ENCODE data around the gene RASSF3.

The RASSF3 gene

DNA sequence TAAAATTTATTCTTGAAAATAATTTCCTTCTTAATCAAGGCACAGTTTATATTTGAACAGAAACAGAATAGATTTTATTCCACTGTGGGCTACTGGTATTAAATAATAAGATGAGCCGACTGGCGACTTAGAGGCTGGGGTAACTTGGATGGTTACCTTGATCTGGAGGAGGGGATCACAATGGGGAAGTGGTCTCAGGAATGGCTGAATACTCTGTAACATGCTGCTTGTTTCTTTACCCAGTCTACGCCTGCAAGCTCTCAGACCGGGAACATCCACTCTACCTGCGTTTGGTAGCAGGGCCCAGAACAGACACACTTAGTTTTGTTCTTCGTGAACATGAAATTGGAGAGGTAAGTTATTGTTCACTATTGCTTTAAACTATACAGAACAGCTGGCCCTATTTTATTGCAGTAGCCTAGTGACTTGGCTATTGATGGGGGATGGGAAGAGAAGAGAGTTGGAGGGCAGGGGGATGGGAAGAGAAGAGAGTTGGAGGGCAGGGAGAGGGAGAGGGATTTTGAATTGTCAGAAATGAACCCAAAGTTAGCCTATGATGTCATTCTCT is 81.0 kb downstream of the RASSF3 start:
- H3K79me2 ChIP-seq (ENCODE audit: insufficient read depth, low read length): no peaks in the 10 kb centered on the region
- H3K27me3 ChIP-seq (ENCODE audit: insufficient read depth, low read length, poor library complexity, severe bottlenecking): no peaks in the 10 kb centered on the region
- TF ChIP-seq CTCF (conservative IDR thresholded peaks at IDR 0.05; ENCODE audit: low read length) (no peak), EZH2phosphoT487 (IDR thresholded peaks at IDR 0.05; ENCODE audit: borderline replicate concordance) (no peak)
- no peak overlapping the region for H2AFZ ChIP-seq (ENCODE audit: low read length)
- H3K36me3 ChIP-seq (ENCODE audit: insufficient read depth, low read length): peaks cover 64% of the 10 kb centered on the region; the same call in 1 of the 2 replicates
- no peak overlapping the region for H3K4me2 ChIP-seq (ENCODE audit: low read depth, low read length, poor library complexity, severe bottlenecking)
- H3F3A ChIP-seq (ENCODE audit: low read depth): no peaks in the 10 kb centered on the region
- no peak overlapping the region for H3K4me3 ChIP-seq (ENCODE audit: low read length, poor library complexity, severe bottlenecking)
- H3K9me3 ChIP-seq (ENCODE audit: insufficient read depth, low read depth, low read length): no peaks in the 10 kb centered on the region
- H3K9me2 ChIP-seq (replicated peaks; ENCODE audit: low read depth, low read length): no peaks in the 10 kb centered on the region
- no peaks in the 10 kb centered on the region for H4K20me1 ChIP-seq (ENCODE audit: insufficient read depth, low read length, poor library complexity, severe bottlenecking)
- H3K4me1 ChIP-seq (ENCODE audit: insufficient read depth, low read length, poor library complexity, severe bottlenecking): peaks cover 15% of the 10 kb centered on the region
- H3K9ac ChIP-seq (ENCODE audit: low read depth, low read length, poor library complexity, severe bottlenecking): no peak overlapping the region

DNA sequence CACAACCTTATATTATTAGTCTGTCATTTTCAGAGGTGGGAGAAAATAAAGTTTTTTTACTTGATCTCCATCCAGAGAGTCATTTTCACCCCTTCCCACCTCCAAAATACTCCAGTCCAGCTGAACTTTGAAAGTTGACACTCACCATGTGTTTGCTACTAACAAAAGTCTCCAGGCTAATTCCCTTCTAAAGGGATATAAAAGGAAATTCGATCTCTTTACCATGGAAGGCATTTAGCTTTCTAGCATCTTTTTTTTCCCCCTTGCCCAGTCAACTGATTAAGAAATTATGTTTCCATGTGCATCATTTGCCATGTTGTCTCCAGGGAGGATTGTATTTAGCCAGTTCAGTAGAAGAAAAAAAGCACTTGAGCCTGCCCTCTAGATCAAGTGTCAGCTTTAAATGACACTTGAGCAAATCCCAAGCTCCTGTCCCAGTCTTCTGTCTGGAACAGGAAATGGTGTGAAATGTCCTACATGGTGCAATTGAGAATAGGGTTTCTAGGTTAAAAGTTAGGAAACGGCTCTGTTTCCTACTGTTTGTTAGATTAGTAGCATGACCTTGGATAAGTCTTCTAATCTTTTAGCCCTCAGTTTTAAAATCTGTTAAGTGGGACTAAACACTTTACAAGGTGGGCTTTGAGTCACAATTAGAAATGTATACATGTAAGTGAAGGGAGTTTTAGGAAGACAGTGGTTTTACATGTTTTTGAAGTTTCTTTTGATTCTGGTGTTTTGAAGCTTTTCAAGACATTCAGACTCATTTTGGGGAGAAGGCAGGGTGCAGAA is 81.7 kb downstream of the RASSF3 start:
- no peaks in the 10 kb centered on the region for H3K9me3 ChIP-seq (ENCODE audit: insufficient read depth, low read depth, low read length)
- H3K4me3 ChIP-seq (ENCODE audit: low read length, poor library complexity, severe bottlenecking): no peak overlapping the region
- H3K4me1 ChIP-seq (ENCODE audit: insufficient read depth, low read length, poor library complexity, severe bottlenecking): peaks cover 15% of the 10 kb centered on the region
- no peak overlapping the region for H3K9ac ChIP-seq (ENCODE audit: low read depth, low read length, poor library complexity, severe bottlenecking)
- no peak overlapping the region for H2AFZ ChIP-seq (ENCODE audit: low read length)
- no peaks in the 10 kb centered on the region for H3K9me2 ChIP-seq (replicated peaks; ENCODE audit: low read depth, low read length)
- H3K79me2 ChIP-seq (ENCODE audit: insufficient read depth, low read length): no peaks in the 10 kb centered on the region
- H4K20me1 ChIP-seq (ENCODE audit: insufficient read depth, low read length, poor library complexity, severe bottlenecking): no peaks in the 10 kb centered on the region
- H3K4me2 ChIP-seq (ENCODE audit: low read depth, low read length, poor library complexity, severe bottlenecking): no peak overlapping the region
- no peaks in the 10 kb centered on the region for H3F3A ChIP-seq (ENCODE audit: low read depth)
- H3K27me3 ChIP-seq (ENCODE audit: insufficient read depth, low read length, poor library complexity, severe bottlenecking): no peaks in the 10 kb centered on the region
- H3K36me3 ChIP-seq (ENCODE audit: insufficient read depth, low read length): peaks cover 63% of the 10 kb centered on the region; the same call in 1 of the 2 replicates
- TF ChIP-seq CTCF (conservative IDR thresholded peaks at IDR 0.05; ENCODE audit: low read length) (no peak), EZH2phosphoT487 (IDR thresholded peaks at IDR 0.05; ENCODE audit: borderline replicate concordance) (no peak)

DNA sequence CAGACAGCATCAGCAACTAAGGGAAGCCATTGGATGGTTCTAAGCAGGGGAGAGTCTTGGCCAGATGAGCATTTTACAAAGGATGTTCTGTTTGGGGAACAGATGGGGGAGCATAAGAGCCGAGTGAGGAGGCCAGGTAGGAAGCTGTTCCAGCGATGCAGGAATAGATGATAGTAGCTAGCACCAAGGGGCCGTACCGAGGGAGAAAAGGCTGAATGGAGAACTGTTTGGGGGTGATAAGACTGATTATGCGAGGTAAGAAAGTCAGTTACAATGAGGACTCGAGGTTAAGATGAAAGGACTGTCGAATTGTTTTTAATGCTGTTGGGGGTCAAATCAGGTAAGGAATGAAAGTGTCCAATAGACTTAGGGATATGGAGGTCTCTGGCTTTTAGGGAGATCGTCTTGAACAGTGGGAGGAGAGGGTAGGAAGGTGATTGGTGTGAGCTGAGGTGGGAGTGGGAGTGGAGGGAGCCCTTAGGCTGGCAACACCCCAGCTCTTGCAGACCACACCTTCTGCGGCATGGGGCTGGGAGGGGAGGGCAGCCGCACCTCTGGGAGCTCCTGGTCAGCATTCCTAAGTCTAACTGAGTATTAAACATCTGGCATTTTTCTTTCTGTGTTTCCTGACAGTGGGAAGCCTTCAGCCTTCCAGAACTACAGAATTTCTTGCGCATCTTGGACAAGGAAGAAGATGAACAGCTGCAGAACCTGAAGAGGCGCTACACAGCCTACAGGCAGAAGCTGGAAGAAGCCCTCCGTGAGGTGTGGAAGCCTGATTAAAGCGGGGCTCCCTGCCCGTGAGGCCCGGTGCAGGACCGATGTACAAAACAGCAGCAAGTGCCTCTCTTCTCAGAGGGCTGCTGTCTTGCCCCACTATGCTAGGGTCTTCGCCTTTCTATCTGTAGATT is 84.1 kb downstream of the RASSF3 start:
- Histone ChIP-seq H3K4me1 (ENCODE audit: insufficient read depth, low read length, poor library complexity, severe bottlenecking) (peaks cover 2% of the 10 kb centered on the region), H3K9ac (ENCODE audit: low read depth, low read length, poor library complexity, severe bottlenecking) (no peak overlapping the region), H3K4me2 (ENCODE audit: low read depth, low read length, poor library complexity, severe bottlenecking) (no peak overlapping the region), H3K36me3 (ENCODE audit: insufficient read depth, low read length) (peaks cover 45% of the 10 kb centered on the region; the same call in 1 of the 2 replicates), H3K9me3 (ENCODE audit: insufficient read depth, low read depth, low read length) (no peaks in the 10 kb centered on the region), H4K20me1 (ENCODE audit: insufficient read depth, low read length, poor library complexity, severe bottlenecking) (no peaks in the 10 kb centered on the region), H3K9me2 (replicated peaks; ENCODE audit: low read depth, low read length) (no peaks in the 10 kb centered on the region), H3K4me3 (ENCODE audit: low read length, poor library complexity, severe bottlenecking) (no peak overlapping the region), H3K27me3 (ENCODE audit: insufficient read depth, low read length, poor library complexity, severe bottlenecking) (no peaks in the 10 kb centered on the region), H2AFZ (ENCODE audit: low read length) (no peak overlapping the region), H3K79me2 (ENCODE audit: insufficient read depth, low read length) (no peaks in the 10 kb centered on the region), H3F3A (ENCODE audit: low read depth) (no peaks in the 10 kb centered on the region)
- TF ChIP-seq EZH2phosphoT487 (IDR thresholded peaks at IDR 0.05; ENCODE audit: borderline replicate concordance): no peak
- no peak for TF ChIP-seq CTCF (conservative IDR thresholded peaks at IDR 0.05; ENCODE audit: low read length)
